Lower leg skin (tissue), 3 donors: ENCODE data around the gene INTS14.

Source experiments
- POLR2A ChIP-seq, 2 donors: fragments of 450-650 bp; IDR thresholded peaks; one replicate each; pipeline ENCODE4 v1.6.1; 2016 to 2017; ENCODE audit warnings: antibody characterized with exemption in 2 of 2, mild to moderate bottlenecking in 1 of 2, moderate library complexity in 1 of 2
- TF ChIP-seq, protein P1 (sequence below), 3 donors: fragments of 450-650 bp; IDR thresholded peaks; one replicate each; pipeline ENCODE4 v1.5.1; 2016; ENCODE audit warnings: antibody characterized with exemption in 3 of 3, mild to moderate bottlenecking in 3 of 3, moderate library complexity in 2 of 3

DNA sequence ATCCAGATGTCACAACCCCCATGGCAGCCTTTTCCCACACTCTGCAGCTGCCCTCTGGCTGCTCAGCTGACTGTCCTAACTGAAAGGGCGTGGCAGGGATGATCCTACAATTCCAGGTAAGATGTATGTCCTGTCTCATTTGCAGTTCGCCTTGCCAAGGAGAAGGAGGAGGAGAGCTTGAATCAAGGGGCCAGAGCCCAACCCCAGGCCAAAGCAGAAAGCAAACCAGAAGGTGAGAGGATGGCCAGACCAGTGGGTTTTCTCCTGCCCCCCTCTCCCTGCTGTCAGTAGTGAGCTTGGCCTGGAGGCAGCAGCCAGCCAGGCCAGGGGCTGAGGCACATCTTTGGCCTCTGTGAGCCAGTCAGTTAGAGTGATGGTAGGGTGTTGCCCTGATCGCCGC, 33.4 kb upstream of the INTS14 start:
- TF ChIP-seq, protein P1, sequence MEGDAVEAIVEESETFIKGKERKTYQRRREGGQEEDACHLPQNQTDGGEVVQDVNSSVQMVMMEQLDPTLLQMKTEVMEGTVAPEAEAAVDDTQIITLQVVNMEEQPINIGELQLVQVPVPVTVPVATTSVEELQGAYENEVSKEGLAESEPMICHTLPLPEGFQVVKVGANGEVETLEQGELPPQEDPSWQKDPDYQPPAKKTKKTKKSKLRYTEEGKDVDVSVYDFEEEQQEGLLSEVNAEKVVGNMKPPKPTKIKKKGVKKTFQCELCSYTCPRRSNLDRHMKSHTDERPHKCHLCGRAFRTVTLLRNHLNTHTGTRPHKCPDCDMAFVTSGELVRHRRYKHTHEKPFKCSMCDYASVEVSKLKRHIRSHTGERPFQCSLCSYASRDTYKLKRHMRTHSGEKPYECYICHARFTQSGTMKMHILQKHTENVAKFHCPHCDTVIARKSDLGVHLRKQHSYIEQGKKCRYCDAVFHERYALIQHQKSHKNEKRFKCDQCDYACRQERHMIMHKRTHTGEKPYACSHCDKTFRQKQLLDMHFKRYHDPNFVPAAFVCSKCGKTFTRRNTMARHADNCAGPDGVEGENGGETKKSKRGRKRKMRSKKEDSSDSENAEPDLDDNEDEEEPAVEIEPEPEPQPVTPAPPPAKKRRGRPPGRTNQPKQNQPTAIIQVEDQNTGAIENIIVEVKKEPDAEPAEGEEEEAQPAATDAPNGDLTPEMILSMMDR (IDR thresholded peaks at IDR 0.05), result no peak
- no peak for TF ChIP-seq POLR2A (IDR thresholded peaks at IDR 0.05)
